Heart left ventricle (tissue), 16 donors: Measurements from ENCODE around the gene RPS25. TPM values are rescaled to one million over a fixed set of nuclear protein-coding genes. Genes with fewer than 3 reads are reported as not detected.

Source experiments
- ATAC-seq, 4 donors: fragments of 200-7000 bp; cut with Tn5 transposase; one replicate each; pipeline ENCODE4 v1.9.1; 2020 to 2022; ENCODE audit warnings: moderate library complexity in 4 of 4, mild to moderate bottlenecking in 3 of 4, moderate number of reproducible peaks in 1 of 4
- DNase-seq, 5 donors: peaks; one replicate each; pipeline ENCODE4 v3.0.0-alpha.2; 2020
- H3K27ac ChIP-seq, 12 donors: fragments of 200-600 bp; sonication (generic) in 4 of 12; one replicate each; pipeline versions ENCODE4 v1.5.0 to v1.8.0; 2016 to 2022; ENCODE audit warnings: mild to moderate bottlenecking in 2 of 12
- H3K27me3 ChIP-seq, 9 donors: fragments of 200-600 bp; sonication (generic) in 2 of 9; one replicate each; pipeline versions ENCODE4 v1.5.1 to v1.8.0; 2016 to 2022; ENCODE audit warnings: mild to moderate bottlenecking in 3 of 9
- H3K36me3 ChIP-seq, 9 donors: fragments of 200-600 bp; sonication (generic) in 2 of 9; one replicate each; pipeline versions ENCODE4 v1.5.0 to v1.8.0; 2018 to 2022; ENCODE audit warnings: mild to moderate bottlenecking in 2 of 9
- H3K4me1 ChIP-seq, 12 donors: fragments of 200-600 bp; sonication (generic) in 4 of 12; one replicate each; pipeline versions ENCODE4 v1.5.0 to v1.8.0; 2016 to 2022; ENCODE audit warnings: mild to moderate bottlenecking in 3 of 12
- H3K4me3 ChIP-seq, 12 donors: fragments of 200-600 bp; sonication (generic) in 4 of 12; one replicate each; pipeline versions ENCODE4 v1.5.0 to v1.8.0; 2017 to 2022; ENCODE audit warnings: mild to moderate bottlenecking in 9 of 12, moderate library complexity in 4 of 12
- H3K9me3 ChIP-seq, 12 donors: fragments of 200-600 bp; sonication (generic) in 4 of 12; one replicate each; pipeline versions ENCODE4 v1.5.0 to v1.8.0; 2016 to 2022; ENCODE audit warnings: mild to moderate bottlenecking in 1 of 12
- CTCF ChIP-seq, 12 donors: fragments of 200-600 bp; sonication (generic) in 4 of 12; IDR thresholded peaks; one replicate each; pipeline versions ENCODE4 v1.5.0 to v1.8.0; 2018 to 2022; ENCODE audit warnings: antibody characterized with exemption in 12 of 12, mild to moderate bottlenecking in 5 of 12
- POLR2A ChIP-seq, 2 donors: fragments of 450-650 bp; IDR thresholded peaks; one replicate each; pipeline ENCODE4 v1.6.1; 2017; ENCODE audit warnings: antibody characterized with exemption in 2 of 2, mild to moderate bottlenecking in 2 of 2, moderate library complexity in 2 of 2
- WGBS, 4 donors: extraction: QIAGEN DNeasy Blood & Tissue Kit in 2 of 4; methylation state at CpG; one replicate each; pipeline versions ENCODE4 v1.1.5 to v1.1.7; 2013 to 2018; 5-methylcytosine and 5-hydroxymethylcytosine counted together
- intact Hi-C, 10 donors: fragments of 100-400 bp; cut with DNase I; formaldehyde crosslinking; loops; one replicate each; pipeline versions ENCODE4 v1.11.1 to v1.14.2; 2022
- polyA plus RNA-seq, 2 donors: library from polyadenylated mRNA; stranded (reverse); fragments of 200-250 nt; gene quantifications; one replicate each; pipeline ENCODE4 v1.2.3, GENCODE V29; 2013
- total RNA-seq, 9 donors: library from RNA; depleted of rRNA in 2 of 9; stranded (reverse); fragments of >200 nt in 2 of 9; fragmentation: NEBNext Ultra II Directional in 3 of 9; extraction: Animal tissue kit (Norgen Biotek cat#: 25700) in 3 of 9; gene quantifications; one replicate each; pipeline versions ENCODE4 v1.1.0 to v1.2.4, GENCODE V29; 2016 to 2023
- donor health status: ischemic (EF 13 %, LVEDD 7.1; RV severe dilation, severe dysfunction).
- donor health status: healthy with polysubstance abuse.
- donor health status: DM: no; HTN: yes; CAD: no.
- donor health status: DM: no; HTN: no; CAD: no.
- donor health status: ischemic (EF 25% LVEDD 6.9; RV normal size, moderate dysfunction).
- donor health status: ischemic (EF 25% LVEDD 5.7; RV mildly dilated, moderate dysfunction).
- donor health status: healthy.
- donor health status: DM: yes; HTN: yes; CAD: no.
- donor health status: ischemic (EF 35%, LVEDD 5.7; RV mildly dilated, moderate dysfunction).
- donor health status: nonischemic (EF 11% LVEDD 7.7; RV severe dilation, severe dysfunction).
- donor health status: DM: yes; HTN: yes; CAD: no.
- donor health status: PGD.
- donor health status: ischemic (EF 29% LVEDD 5.4; RV normal size, mild dysfunction).
- donor health status: nonischemic (EF 23%, LVEDD 6.1; RV moderate dilation, normal function).

Gene RPS25
- total and polyA plus RNA-seq, 11 donors, result 719 to 1,882 (median 849) TPM

- H3K27ac ChIP-seq, result peak overlapping the region; percentile 76 to 93 (median 86)
- no peaks in the 10 kb centered on the region for H3K27me3 ChIP-seq
- WGBS, 4 donors, result 1% methylated on average over 22 to 48 of the region's 48 CpGs
- peaks cover 2 to 26% (median 18%) of the 10 kb centered on the region in 12 donors for H3K4me1 ChIP-seq
- no peak for TF ChIP-seq POLR2A (IDR thresholded peaks at IDR 0.05)
- no peak for TF ChIP-seq CTCF (IDR thresholded peaks at IDR 0.05)
- H3K4me3 ChIP-seq, result peak overlapping the region; percentile 70 to 99 (median 90)
- intact Hi-C loops, result loop anchor here in 2 of 10 donors (2.0 to 5.0 kb wide), 3 partner anchors 26 to 41 kb away; partner anchors contain the start of genes HMBS (in 1 of the 2) and SLC37A4 (in 1 of the 2)
- H3K9me3 ChIP-seq, result no peaks in the 10 kb centered on the region
- ATAC-seq (peak in 3 of 4 donors; percentile 0 to 7 (median 5)), DNase-seq (peak in 4 of 5 donors; percentile 23 to 67 (median 44))
- H3K36me3 ChIP-seq, result peaks cover 0 to 46% (median 39%) of the 10 kb centered on the region in 9 donors
Observed at GRCh38 chr11:119056421-119056999, 38.4 kb upstream of the RPS25 start.

- TF ChIP-seq CTCF (IDR thresholded peaks at IDR 0.05), result no peak
- TF ChIP-seq POLR2A (IDR thresholded peaks at IDR 0.05), result no peak
- intact Hi-C loops, result loop anchor here in 2 of 10 donors (2.0 to 5.0 kb wide), 3 partner anchors 25 to 41 kb away; partner anchors contain the start of genes HMBS (in 1 of the 2) and SLC37A4 (in 1 of the 2)
- 39 to 53% (median 44%) methylated on average over 6 of the region's 6 CpGs for WGBS, 4 donors
- ATAC-seq, result no peak
- Histone ChIP-seq H3K4me3 (peak overlapping the region; percentile 70 to 99 (median 90)), H3K27me3 (no peaks in the 10 kb centered on the region), H3K36me3 (peaks cover 0 to 48% (median 44%) of the 10 kb centered on the region in 9 donors), H3K4me1 (peaks cover 2 to 26% (median 18%) of the 10 kb centered on the region in 12 donors), H3K27ac (peak overlapping the region in 3 of 12 donors; percentile 88 to 93 (median 89)), H3K9me3 (no peaks in the 10 kb centered on the region)
- no peak for DNase-seq
Observed at GRCh38 chr11:119055901-119056300, 37.8 kb upstream of the RPS25 start.

GRCh38 chr11:119054418-119054817, 36.3 kb upstream of the RPS25 start:
- intact Hi-C loops, result no loop called here
- ATAC-seq, result no peak
- no peak overlapping the region for H3K27ac ChIP-seq
- H3K36me3 ChIP-seq, result peaks cover 0 to 63% (median 59%) of the 10 kb centered on the region in 9 donors
- TF ChIP-seq POLR2A (IDR thresholded peaks at IDR 0.05) (no peak), CTCF (IDR thresholded peaks at IDR 0.05) (no peak)
- H3K4me3 ChIP-seq, result no peak overlapping the region
- 95 to 100% (median 98%) methylated on average over 5 to 10 of the region's 10 CpGs for WGBS, 4 donors
- peaks cover 2 to 26% (median 18%) of the 10 kb centered on the region in 12 donors for H3K4me1 ChIP-seq
- no peaks in the 10 kb centered on the region for H3K9me3 ChIP-seq
- DNase-seq, result no peak
- H3K27me3 ChIP-seq, result no peaks in the 10 kb centered on the region

- no peak overlapping the region for H3K27ac ChIP-seq
- no peak for DNase-seq
- H3K9me3 ChIP-seq, result no peaks in the 10 kb centered on the region
- TF ChIP-seq POLR2A (IDR thresholded peaks at IDR 0.05) (no peak), CTCF (IDR thresholded peaks at IDR 0.05) (no peak)
- no peaks in the 10 kb centered on the region for H3K27me3 ChIP-seq
- ATAC-seq, result no peak
- H3K4me3 ChIP-seq, result no peak overlapping the region
- peaks cover 0 to 16% (median 11%) of the 10 kb centered on the region in 12 donors for H3K4me1 ChIP-seq
- intact Hi-C loops, result no loop called here
- 91 to 94% (median 93%) methylated on average over 23 of the region's 23 CpGs for WGBS, 4 donors
- peaks cover 0 to 84% (median 80%) of the 10 kb centered on the region in 9 donors for H3K36me3 ChIP-seq
Observed at GRCh38 chr11:119052163-119052814, 34.1 kb upstream of the RPS25 start.
